GM12878 (cell line): ENCODE measurements around the gene PYHIN1. TPM values are rescaled to one million over a fixed set of nuclear protein-coding genes. Genes with fewer than 3 reads are reported as not detected.

ENCODE experiments used
- ATF7 ChIP-seq: fragments of 450-650 bp; IDR thresholded peaks from 2 replicates; pipeline ENCODE4 v1.6.1; 2016; ENCODE audit warnings: low read depth, mild to moderate bottlenecking
- BRCA1 ChIP-seq: IDR thresholded peaks from 2 replicates; pipeline ENCODE4 v1.6.1; 2011; ENCODE audit warnings: low read depth, low read length, improper control_type of control experiment
- CBFB ChIP-seq: IDR thresholded peaks from 2 replicates; pipeline ENCODE4 v1.6.1; 2016; ENCODE audit warnings: antibody characterized with exemption, low read depth
- CBX5 ChIP-seq: sonication (generic); IDR thresholded peaks from 2 replicates; pipeline ENCODE4 v1.6.1; 2016; ENCODE audit warnings: low read depth, moderate library complexity, mild to moderate bottlenecking, inconsistent platforms
- CTCF ChIP-seq, 3 experiments: IDR thresholded peaks in 2 of 3; conservative IDR thresholded peaks in 1 of 3; 2 replicates each; pipeline ENCODE4 v1.5.1; 2011; ENCODE audit warnings: low read depth in 3 of 3, low read length in 3 of 3, mild to moderate bottlenecking in 3 of 3, control low read depth in 2 of 3, moderate library complexity in 2 of 3, inconsistent platforms in 1 of 3, mixed read lengths in 1 of 3; ENCODE audit not compliant: control insufficient read depth in 2 of 3, insufficient read depth in 1 of 3; ENCODE audit errors: extremely low read depth in 1 of 3
- E2F4 ChIP-seq: IDR thresholded peaks from 2 replicates; pipeline ENCODE4 v1.6.1; 2012; ENCODE audit warnings: low read depth, low read length, improper control_type of control experiment
- ESRRA ChIP-seq: IDR thresholded peaks from 2 replicates; pipeline ENCODE4 v1.6.1; 2012; ENCODE audit warnings: mild to moderate bottlenecking, low read length, improper control_type of control experiment
- GABPA ChIP-seq: IDR thresholded peaks from 2 replicates; pipeline ENCODE4 v1.6.1; 2014; ENCODE audit warnings: antibody characterized with exemption, low read depth, mild to moderate bottlenecking, inconsistent platforms
- HDAC2 ChIP-seq: fragments of 200-600 bp; sonication (generic); IDR thresholded peaks from 2 replicates; pipeline ENCODE4 v1.6.1; 2017
- IKZF1 ChIP-seq: fragments of 450-650 bp; conservative IDR thresholded peaks from 2 replicates; pipeline ENCODE4 v1.6.1; 2017; ENCODE audit warnings: antibody characterized with exemption, mild to moderate bottlenecking
- NBN ChIP-seq: fragments of 450-650 bp; IDR thresholded peaks from 2 replicates; pipeline ENCODE4 v1.6.1; 2016
- NR2C2 ChIP-seq: IDR thresholded peaks from 2 replicates; pipeline ENCODE4 v1.6.1; 2011; ENCODE audit warnings: borderline replicate concordance, low read depth; ENCODE audit not compliant: control insufficient read depth, insufficient read length
- NR2F1 ChIP-seq: fragments of 450-650 bp; conservative IDR thresholded peaks from 2 replicates; pipeline ENCODE4 v1.6.1; 2017; ENCODE audit warnings: mild to moderate bottlenecking
- PAX8 ChIP-seq: fragments of 450-650 bp; IDR thresholded peaks from 2 replicates; pipeline ENCODE4 v1.6.1; 2017; ENCODE audit warnings: mild to moderate bottlenecking, moderate library complexity
- PKNOX1 ChIP-seq: fragments of 450-650 bp; IDR thresholded peaks from 2 replicates; pipeline ENCODE4 v1.6.1; 2016; ENCODE audit warnings: mild to moderate bottlenecking
- PRDM15 ChIP-seq: fragments of 450-650 bp; formaldehyde crosslinking; IDR thresholded peaks from 2 replicates; pipeline ENCODE4 v1.4.0; 2020; ENCODE audit warnings: mild to moderate bottlenecking, moderate library complexity
- SMAD1 ChIP-seq: fragments of 450-650 bp; IDR thresholded peaks from 2 replicates; pipeline ENCODE4 v1.6.1; 2018; ENCODE audit warnings: mild to moderate bottlenecking, low read depth; ENCODE audit not compliant: partially characterized antibody
- STAT3 ChIP-seq: IDR thresholded peaks from 2 replicates; pipeline ENCODE4 v1.6.1; 2011; ENCODE audit warnings: low read depth, low read length, improper control_type of control experiment
- TCF7 ChIP-seq: IDR thresholded peaks from 2 replicates; pipeline ENCODE4 v1.6.1; 2014; ENCODE audit warnings: antibody characterized with exemption, borderline replicate concordance
- WRNIP1 ChIP-seq: IDR thresholded peaks from 2 replicates; pipeline ENCODE4 v1.6.1; 2011; ENCODE audit warnings: low read depth, low read length, improper control_type of control experiment, borderline replicate concordance
- YY1 ChIP-seq: IDR thresholded peaks from 2 replicates; pipeline ENCODE4 v1.6.1; 2011; ENCODE audit warnings: low read depth, mild to moderate bottlenecking, low read length
- ZNF274 ChIP-seq: IDR thresholded peaks from one replicate; pipeline ENCODE4 v1.8.0; 2011; ENCODE audit not compliant: insufficient read length, insufficient read depth
- polyA plus RNA-seq, 11 experiments: library from polyadenylated mRNA; depleted of rRNA in 4 of 11; unstranded in 6 of 11; stranded (reverse) in 5 of 11; fragments of >200 nt; fragmentation: Nextera tagmentation in 4 of 11; fragmentation: Illumina TruSeq in 1 of 11; extraction: Ambion mirVana in 4 of 11; extraction: Trizol in 1 of 11; gene quantifications; 1 replicate in 1 of 11; 2 replicates in 10 of 11; pipeline versions ENCODE4 v1.2.1 to v1.2.3, GENCODE V29; 2011 to 2016; ENCODE audit warnings: inconsistent platforms in 2 of 11, missing spikeins in 2 of 11, low read depth in 1 of 11
- total RNA-seq, 4 experiments: library from RNA; depleted of rRNA in 3 of 4; stranded (reverse); fragments of >200 nt in 3 of 4; fragmentation: Illumina TruSeq in 1 of 4; extraction: Trizol in 1 of 4; gene quantifications; 2 replicates each; pipeline versions ENCODE4 v1.2.1 to v1.2.3, GENCODE V29; 2013 to 2021

Gene PYHIN1
- total and polyA plus RNA-seq, 10 of the 15 experiments (the other 5 are each of a cell fraction or from before 2014, with no cell fraction given) = 0.19 to 7.2 (median 0.38) TPM

- TF ChIP-seq E2F4 (no peak), IKZF1 (peak; percentile 69), ESRRA (no peak), WRNIP1 (no peak), TCF7 (no peak), NR2F1 (no peak), HDAC2 (no peak), CTCF (IDR thresholded peaks at IDR 0.05 in 2 of 3, conservative IDR thresholded peaks at IDR 0.05 in 1 of 3; ENCODE audit: control insufficient read depth in 2 of 3, extremely low read depth in 1 of 3, insufficient read depth in 1 of 3, low read depth in 3 of 3, low read length in 3 of 3) (no peak), STAT3 (no peak), PKNOX1 (peak; percentile 11; the same call in 1 of the 2 replicates), ZNF274 (no peak), GABPA (peak; percentile 52; the same call in 1 of the 2 replicates), PRDM15 (CRISPR knock-in tag) (no peak), CBX5 (peak; percentile 65; the same call in 1 of the 2 replicates), NBN (peak; percentile 75; the same call in 1 of the 2 replicates), SMAD1 (no peak), ATF7 (peak; percentile 81), PAX8 (no peak), CBFB (no peak), NR2C2 (no peak), YY1 (peak; percentile 27; the same call in 1 of the 2 replicates), BRCA1 (no peak)
Observed at GRCh38 chr1:159015440-159015909, 84.1 kb downstream of the PYHIN1 start (continued).
